ENCODE measurements around the gene KIF18B.

DNA sequence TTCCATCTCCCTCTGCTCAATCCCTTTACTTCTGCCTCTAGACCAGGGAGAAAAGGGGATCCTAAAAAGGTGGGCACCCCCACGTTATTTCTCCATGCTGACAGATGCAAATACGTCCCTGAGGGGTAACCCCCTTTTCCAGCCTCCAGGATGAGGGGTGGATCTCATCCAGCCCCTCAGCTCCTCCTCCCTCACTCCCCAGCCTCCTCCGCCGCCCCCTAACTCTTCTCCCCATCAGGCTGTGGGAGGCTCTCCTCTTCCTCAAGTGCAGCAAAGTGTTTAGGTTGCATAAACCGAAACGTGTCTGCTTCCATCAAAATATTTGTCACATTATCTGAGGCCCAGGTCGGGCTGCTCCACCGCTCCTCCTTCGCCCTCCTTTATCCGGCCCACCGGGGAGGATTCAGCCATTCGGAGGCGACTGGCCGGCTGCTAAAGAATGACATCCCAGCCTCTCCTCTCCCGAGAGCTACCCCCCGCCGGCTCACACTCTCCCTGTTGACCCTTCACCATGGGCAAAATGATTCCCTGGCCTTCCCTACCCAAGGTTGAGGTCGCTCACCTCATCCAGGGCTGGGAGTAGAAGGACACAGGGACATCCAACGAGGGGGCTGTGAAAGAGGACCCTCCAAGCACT is 21.7 kb upstream of the KIF18B start:
- TF ChIP-seq EGR1 (IDR thresholded peaks at IDR 0.05) (no peak), RAD21 (IDR thresholded peaks at IDR 0.05; ENCODE audit: low read depth) (no peak), YY1 (IDR thresholded peaks at IDR 0.05; ENCODE audit: low read depth) (no peak), CEBPB (IDR thresholded peaks at IDR 0.05) (no peak), NFIC (IDR thresholded peaks at IDR 0.05) (no peak), TAF1 (IDR thresholded peaks at IDR 0.05; ENCODE audit: low read depth) (no peak)
- TF ChIP-seq, protein P1, sequence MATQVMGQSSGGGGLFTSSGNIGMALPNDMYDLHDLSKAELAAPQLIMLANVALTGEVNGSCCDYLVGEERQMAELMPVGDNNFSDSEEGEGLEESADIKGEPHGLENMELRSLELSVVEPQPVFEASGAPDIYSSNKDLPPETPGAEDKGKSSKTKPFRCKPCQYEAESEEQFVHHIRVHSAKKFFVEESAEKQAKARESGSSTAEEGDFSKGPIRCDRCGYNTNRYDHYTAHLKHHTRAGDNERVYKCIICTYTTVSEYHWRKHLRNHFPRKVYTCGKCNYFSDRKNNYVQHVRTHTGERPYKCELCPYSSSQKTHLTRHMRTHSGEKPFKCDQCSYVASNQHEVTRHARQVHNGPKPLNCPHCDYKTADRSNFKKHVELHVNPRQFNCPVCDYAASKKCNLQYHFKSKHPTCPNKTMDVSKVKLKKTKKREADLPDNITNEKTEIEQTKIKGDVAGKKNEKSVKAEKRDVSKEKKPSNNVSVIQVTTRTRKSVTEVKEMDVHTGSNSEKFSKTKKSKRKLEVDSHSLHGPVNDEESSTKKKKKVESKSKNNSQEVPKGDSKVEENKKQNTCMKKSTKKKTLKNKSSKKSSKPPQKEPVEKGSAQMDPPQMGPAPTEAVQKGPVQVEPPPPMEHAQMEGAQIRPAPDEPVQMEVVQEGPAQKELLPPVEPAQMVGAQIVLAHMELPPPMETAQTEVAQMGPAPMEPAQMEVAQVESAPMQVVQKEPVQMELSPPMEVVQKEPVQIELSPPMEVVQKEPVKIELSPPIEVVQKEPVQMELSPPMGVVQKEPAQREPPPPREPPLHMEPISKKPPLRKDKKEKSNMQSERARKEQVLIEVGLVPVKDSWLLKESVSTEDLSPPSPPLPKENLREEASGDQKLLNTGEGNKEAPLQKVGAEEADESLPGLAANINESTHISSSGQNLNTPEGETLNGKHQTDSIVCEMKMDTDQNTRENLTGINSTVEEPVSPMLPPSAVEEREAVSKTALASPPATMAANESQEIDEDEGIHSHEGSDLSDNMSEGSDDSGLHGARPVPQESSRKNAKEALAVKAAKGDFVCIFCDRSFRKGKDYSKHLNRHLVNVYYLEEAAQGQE (IDR thresholded peaks at IDR 0.05; ENCODE audit: low read depth): no peak
- TF ChIP-seq, protein P2, sequence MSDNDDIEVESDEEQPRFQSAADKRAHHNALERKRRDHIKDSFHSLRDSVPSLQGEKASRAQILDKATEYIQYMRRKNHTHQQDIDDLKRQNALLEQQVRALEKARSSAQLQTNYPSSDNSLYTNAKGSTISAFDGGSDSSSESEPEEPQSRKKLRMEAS (IDR thresholded peaks at IDR 0.05): no peak
- TF ChIP-seq, protein P3, sequence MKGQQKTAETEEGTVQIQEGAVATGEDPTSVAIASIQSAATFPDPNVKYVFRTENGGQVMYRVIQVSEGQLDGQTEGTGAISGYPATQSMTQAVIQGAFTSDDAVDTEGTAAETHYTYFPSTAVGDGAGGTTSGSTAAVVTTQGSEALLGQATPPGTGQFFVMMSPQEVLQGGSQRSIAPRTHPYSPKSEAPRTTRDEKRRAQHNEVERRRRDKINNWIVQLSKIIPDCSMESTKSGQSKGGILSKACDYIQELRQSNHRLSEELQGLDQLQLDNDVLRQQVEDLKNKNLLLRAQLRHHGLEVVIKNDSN (IDR thresholded peaks at IDR 0.05): no peak

Data from Ishikawa (cell line).